Muscle of leg (tissue), 11 donors: ENCODE measurements around the gene LPP. TPM values are rescaled to one million over a fixed set of nuclear protein-coding genes. Genes with fewer than 3 reads are reported as not detected.

Experiments used
- DNase-seq: peaks from one replicate; pipeline ENCODE4 v3.0.0; 2013
- H3K27ac ChIP-seq: one replicate; pipeline ENCODE4 v1.5.1; 2013; ENCODE audit warnings: mild to moderate bottlenecking, low read length, control low read depth
- H3K27me3 ChIP-seq: one replicate; pipeline ENCODE4 v1.6.1; 2013; ENCODE audit warnings: low read length; ENCODE audit not compliant: control insufficient read depth, insufficient read depth
- H3K36me3 ChIP-seq: one replicate; pipeline ENCODE4 v1.6.1; 2013; ENCODE audit warnings: low read length; ENCODE audit not compliant: control insufficient read depth, insufficient read depth
- H3K4me1 ChIP-seq: one replicate; pipeline ENCODE4 v1.6.1; 2013; ENCODE audit warnings: low read length; ENCODE audit not compliant: control insufficient read depth, insufficient read depth
- H3K4me3 ChIP-seq: one replicate; pipeline ENCODE4 v1.5.1; 2013; ENCODE audit warnings: low read length, control low read depth
- H3K9me3 ChIP-seq: replicated peaks from 2 replicates; pipeline ENCODE4 v1.6.1; 2013; ENCODE audit warnings: low read depth, low read length; ENCODE audit not compliant: control insufficient read depth
- WGBS: methylation state at CpG from one replicate; pipeline ENCODE4 v1.1.5; 2013; ENCODE audit warnings: missing lambda C conversion rate; ENCODE audit not compliant: insufficient coverage; 5-methylcytosine and 5-hydroxymethylcytosine counted together
- polyA plus RNA-seq, 8 donors: library from polyadenylated mRNA; unstranded; fragments of 120-200 nt; gene quantifications; one replicate each; pipeline versions ENCODE4 v1.2.1 to v1.2.3, GENCODE V29; 2013; ENCODE audit warnings: inconsistent platforms in 1 of 8, low replicate concordance in 1 of 8; ENCODE audit not compliant: insufficient read length in 8 of 8, insufficient read depth in 1 of 8
- total RNA-seq: library from RNA; stranded (reverse); fragments of 120-200 nt; gene quantifications from one replicate; pipeline ENCODE4 v1.2.4, GENCODE V29; 2013

LPP gene
- total and polyA plus RNA-seq, 9 donors = 8.9 to 24.3 (median 13.5) TPM

DNA sequence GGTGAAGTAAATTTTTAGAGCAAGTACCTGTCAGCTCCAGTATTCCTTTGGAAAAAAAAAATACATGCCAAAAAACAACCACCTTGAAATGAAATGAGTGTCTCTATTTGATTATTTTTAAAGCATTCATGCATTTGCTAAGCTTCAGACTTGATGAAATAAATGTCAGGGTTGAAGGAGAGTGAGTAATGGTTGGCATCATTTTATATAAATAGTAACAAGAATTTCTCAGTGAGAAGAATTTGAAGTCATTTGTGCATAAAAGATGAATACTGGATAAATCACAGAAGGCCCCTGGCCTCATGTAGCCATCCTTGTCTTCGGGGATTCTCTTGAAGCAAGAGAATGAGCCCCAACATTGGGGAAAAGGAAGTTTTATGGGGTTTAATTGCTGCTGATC lies 318.4 kb downstream of the LPP start:
- no peaks in the 10 kb centered on the region for H3K9me3 ChIP-seq
- H3K27ac ChIP-seq = no peak overlapping the region
- H3K27me3 ChIP-seq = no peaks in the 10 kb centered on the region
- 92% methylated on average over 1 of the region's 1 CpG for WGBS
- DNase-seq = no peak
- H3K4me1 ChIP-seq = peaks cover 6% of the 10 kb centered on the region
- H3K36me3 ChIP-seq = no peaks in the 10 kb centered on the region
- H3K4me3 ChIP-seq = no peak overlapping the region

DNA sequence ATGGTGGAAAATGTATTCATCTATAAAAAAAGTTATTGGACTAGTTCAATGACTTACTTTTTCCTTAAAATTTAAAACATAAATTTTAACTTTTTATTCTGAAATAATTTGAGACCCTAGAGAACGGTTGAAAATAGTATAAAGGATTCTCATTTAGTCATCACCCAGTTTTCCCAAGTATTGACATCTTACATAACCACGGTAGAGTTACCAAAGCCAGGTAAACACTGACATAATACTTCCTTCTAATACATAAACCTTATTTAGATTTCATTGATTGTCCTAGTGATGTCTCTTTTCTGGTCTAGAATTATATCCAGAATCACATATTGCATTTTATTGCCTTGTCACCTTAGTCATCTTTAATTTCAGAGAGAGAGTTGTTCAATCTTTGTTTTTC lies 319.1 kb downstream of the LPP start:
- H3K4me3 ChIP-seq = no peak overlapping the region
- H3K9me3 ChIP-seq = no peaks in the 10 kb centered on the region
- no peak for DNase-seq
- no CpG with 5 or more reads among the region's 2 CpGs for WGBS
- H3K27ac ChIP-seq = no peak overlapping the region
- H3K4me1 ChIP-seq = peaks cover 6% of the 10 kb centered on the region
- H3K27me3 ChIP-seq = no peaks in the 10 kb centered on the region
- H3K36me3 ChIP-seq = no peaks in the 10 kb centered on the region

DNA sequence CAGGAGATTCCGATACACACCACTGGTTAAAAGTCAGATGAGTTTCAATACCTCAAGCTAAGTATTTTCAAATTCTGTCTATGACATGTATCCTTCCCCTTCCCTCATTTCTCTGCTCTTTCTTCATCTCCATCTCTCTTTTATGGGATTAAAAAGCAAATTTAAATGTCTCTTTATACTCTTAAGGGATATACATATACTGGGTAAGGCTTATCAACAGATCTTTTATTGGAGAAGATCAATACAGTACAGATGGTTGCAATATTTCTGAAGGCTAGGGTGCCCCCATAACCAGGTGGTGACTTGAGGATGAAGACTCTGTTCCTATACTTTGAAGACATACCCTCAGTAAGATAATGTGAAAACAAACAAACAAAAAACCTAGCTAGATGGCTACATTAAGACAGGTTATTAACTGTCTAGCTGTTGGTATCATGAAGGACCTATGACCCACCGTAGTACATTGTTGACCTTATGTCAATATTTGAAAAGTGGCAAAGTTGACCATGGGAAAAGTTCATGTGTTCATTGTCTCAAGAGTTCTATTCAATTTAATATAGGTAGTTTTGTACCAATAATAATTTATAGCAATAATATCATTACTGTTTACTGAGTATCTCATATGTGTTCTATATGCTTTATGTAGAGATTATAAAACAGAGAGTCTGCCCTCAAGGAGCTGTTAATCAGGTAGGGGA lies 319.8 kb downstream of the LPP start:
- no peaks in the 10 kb centered on the region for H3K36me3 ChIP-seq
- no peaks in the 10 kb centered on the region for H3K27me3 ChIP-seq
- no peak for DNase-seq
- no CpG with 5 or more reads among the region's 2 CpGs for WGBS
- no peak overlapping the region for H3K4me3 ChIP-seq
- no peaks in the 10 kb centered on the region for H3K9me3 ChIP-seq
- no peak overlapping the region for H3K27ac ChIP-seq
- peaks cover 6% of the 10 kb centered on the region for H3K4me1 ChIP-seq

DNA sequence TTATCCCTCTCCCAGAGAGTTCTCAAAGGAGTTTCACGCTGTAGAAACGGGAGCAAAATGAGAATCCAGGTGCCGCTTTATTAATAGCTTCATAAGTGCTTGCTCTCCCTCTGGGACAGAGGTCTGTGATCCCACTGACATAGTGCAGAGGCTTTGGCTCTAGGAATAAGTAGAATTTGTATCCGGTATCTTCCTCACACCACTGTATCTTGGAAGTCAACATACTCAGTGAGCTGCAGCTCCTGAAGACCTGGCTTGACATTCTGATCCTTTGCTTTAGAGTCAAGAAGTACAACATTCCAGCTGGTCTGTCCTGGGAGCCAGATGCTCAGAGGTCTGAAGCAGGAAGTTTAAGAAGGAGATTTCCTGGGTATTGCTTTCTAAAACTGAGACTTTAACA lies 323.0 kb downstream of the LPP start:
- no peaks in the 10 kb centered on the region for H3K9me3 ChIP-seq
- peak overlapping the region; percentile 25 for H3K27ac ChIP-seq
- H3K36me3 ChIP-seq = no peaks in the 10 kb centered on the region
- peaks cover 6% of the 10 kb centered on the region for H3K4me1 ChIP-seq
- H3K4me3 ChIP-seq = no peak overlapping the region
- DNase-seq = peak; percentile 64
- WGBS = no CpG with 5 or more reads among the region's 4 CpGs
- H3K27me3 ChIP-seq = no peaks in the 10 kb centered on the region

DNA sequence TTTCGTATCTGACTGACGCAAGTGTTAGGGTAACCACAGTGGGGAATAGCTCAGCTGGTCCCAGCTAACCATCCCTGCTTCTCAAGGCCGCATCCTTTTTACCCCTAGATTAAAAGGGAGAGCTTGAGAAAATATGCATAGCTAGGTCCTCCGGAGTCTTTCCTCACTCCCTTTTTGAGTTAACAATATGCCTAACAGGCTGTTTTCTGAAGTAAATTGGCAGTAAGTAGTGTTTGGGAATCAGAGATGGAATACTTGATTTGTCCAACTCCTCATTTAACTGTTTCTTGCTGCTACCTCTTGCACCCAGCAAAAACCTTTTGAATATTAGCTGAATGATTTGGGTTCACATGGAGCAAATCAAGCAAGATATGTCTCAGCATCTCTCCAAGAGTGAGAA lies 326.1 kb downstream of the LPP start:
- Histone ChIP-seq H3K36me3 (peaks cover 5% of the 10 kb centered on the region), H3K9me3 (no peaks in the 10 kb centered on the region), H3K4me1 (peaks cover 6% of the 10 kb centered on the region), H3K27ac (no peak overlapping the region), H3K27me3 (no peaks in the 10 kb centered on the region), H3K4me3 (no peak overlapping the region)
- WGBS = no CpG with 5 or more reads among the region's 4 CpGs
- DNase-seq = no peak

DNA sequence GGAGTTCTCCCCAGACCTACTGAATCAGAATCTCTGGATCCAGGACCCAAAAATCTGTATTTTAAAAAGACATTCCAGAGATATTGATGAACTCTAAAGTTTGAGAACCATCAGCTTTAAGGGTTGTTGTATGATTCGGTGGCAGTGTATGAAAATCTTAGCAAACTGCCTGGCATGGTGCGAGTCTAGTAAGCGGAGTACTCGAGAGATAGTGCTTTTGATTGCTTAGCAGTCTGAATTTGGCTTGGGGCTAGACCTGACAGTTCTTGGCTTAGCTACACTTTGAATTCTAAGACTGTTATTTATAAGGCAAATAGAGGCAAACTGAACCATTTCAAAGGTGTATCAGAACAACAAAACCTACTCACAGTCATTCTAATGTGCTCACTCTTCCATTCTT lies 329.0 kb downstream of the LPP start:
- no peak for DNase-seq
- Histone ChIP-seq H3K4me3 (no peak overlapping the region), H3K27me3 (no peaks in the 10 kb centered on the region), H3K4me1 (no peaks in the 10 kb centered on the region), H3K36me3 (peaks cover 8% of the 10 kb centered on the region), H3K9me3 (no peaks in the 10 kb centered on the region), H3K27ac (no peak overlapping the region)
- WGBS = 81% methylated on average over 3 of the region's 4 CpGs

DNA sequence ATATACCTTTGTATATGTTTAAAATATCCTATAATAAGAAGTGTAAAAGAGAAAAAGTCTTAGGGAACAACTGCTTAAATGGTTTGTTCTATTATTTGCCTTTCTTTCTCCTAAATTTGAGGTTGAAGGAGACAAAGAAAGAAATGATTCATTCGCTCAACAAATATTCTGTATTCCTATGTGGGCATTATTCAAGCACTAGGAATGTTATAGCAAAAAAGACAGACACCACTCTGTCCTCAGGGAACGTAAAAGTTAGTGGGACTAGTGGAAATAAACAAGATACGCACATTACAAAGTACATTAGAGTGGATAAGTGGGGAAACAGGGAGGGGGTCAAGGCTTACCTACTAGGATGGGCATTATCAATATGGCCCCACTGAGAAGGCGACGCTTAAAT lies 332.2 kb downstream of the LPP start:
- Histone ChIP-seq H3K4me3 (no peak overlapping the region), H3K9me3 (no peaks in the 10 kb centered on the region), H3K36me3 (peaks cover 10% of the 10 kb centered on the region), H3K27ac (no peak overlapping the region), H3K27me3 (no peaks in the 10 kb centered on the region), H3K4me1 (peaks cover 3% of the 10 kb centered on the region)
- DNase-seq = no peak
- 100% methylated on average over 2 of the region's 5 CpGs for WGBS

DNA sequence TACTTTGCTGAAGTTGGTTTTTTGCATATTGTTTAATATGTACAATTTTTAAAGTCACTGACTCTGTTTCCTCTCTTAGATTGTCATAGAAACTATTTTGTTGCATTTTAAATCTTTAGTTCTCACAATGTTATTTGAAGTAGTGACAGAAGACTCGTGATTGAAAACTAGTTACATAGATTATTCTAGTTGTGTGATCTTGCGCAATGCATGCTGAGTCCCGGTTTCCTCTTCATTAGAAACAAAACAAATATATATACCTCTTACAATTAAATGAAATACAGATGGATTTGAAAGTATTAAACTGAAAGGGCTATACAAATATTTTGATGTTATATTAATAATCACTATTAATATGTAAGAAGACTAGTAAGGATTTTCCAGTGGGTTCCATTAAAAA lies 333.0 kb downstream of the LPP start:
- no peak overlapping the region for H3K4me3 ChIP-seq
- no peak overlapping the region for H3K27ac ChIP-seq
- no peaks in the 10 kb centered on the region for H3K9me3 ChIP-seq
- H3K36me3 ChIP-seq = peaks cover 10% of the 10 kb centered on the region
- H3K27me3 ChIP-seq = no peaks in the 10 kb centered on the region
- no CpG with 5 or more reads among the region's 3 CpGs for WGBS
- peaks cover 6% of the 10 kb centered on the region for H3K4me1 ChIP-seq
- DNase-seq = no peak

DNA sequence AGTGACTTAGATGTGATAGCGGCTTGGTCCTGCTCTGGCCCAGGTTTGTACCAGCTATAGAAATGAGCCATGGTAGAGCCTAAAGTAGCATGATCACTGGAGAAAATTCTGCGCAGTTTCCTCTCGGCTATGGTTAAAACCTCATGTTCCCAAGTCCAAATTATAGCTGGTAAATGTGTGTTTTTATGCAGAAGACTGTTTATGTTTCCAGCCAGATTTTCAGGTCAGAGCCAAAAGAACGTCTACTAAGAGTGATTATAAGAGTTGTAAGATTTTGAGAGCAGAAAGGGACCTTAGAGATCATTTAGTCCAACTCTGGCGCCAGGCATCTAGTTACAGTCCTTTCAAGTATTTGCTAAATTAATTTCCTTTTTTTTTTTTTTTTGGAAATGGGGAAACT lies 333.7 kb downstream of the LPP start:
- no peak overlapping the region for H3K27ac ChIP-seq
- peaks cover 10% of the 10 kb centered on the region for H3K36me3 ChIP-seq
- H3K9me3 ChIP-seq = no peaks in the 10 kb centered on the region
- H3K4me1 ChIP-seq = peaks cover 6% of the 10 kb centered on the region
- WGBS = 100% methylated on average over 1 of the region's 5 CpGs
- no peak overlapping the region for H3K4me3 ChIP-seq
- H3K27me3 ChIP-seq = no peaks in the 10 kb centered on the region
- no peak for DNase-seq

DNA sequence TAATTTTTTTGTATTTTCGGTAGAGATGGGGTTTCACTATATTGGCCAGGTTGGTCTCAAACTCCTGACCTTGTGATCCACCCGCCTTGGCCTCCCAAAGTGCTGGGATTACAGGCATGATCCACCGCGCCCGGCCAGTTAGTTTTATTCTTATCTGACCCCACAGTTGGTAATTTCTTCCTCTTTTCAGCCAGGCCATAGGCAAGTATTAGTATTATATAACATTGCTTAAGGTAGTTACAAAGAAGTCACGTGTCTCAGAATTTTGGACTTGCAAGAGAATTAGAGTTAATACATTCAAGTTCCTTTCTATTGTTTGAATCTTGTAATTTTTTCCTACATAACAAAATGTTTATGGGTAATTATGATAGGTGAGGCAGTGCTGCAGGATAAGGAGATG lies 334.8 kb downstream of the LPP start:
- Histone ChIP-seq H3K36me3 (peaks cover 10% of the 10 kb centered on the region), H3K27me3 (no peaks in the 10 kb centered on the region), H3K9me3 (no peaks in the 10 kb centered on the region), H3K4me3 (no peak overlapping the region), H3K4me1 (peaks cover 6% of the 10 kb centered on the region), H3K27ac (no peak overlapping the region)
- WGBS = no CpG with 5 or more reads among the region's 6 CpGs
- DNase-seq = no peak
